GM23338 (cell line): Measurements from ENCODE around the gene CAMSAP3. TPM values are rescaled to one million over a fixed set of nuclear protein-coding genes. Genes with fewer than 3 reads are reported as not detected.

Source experiments
- CREB1 ChIP-seq: fragments of 250-450 bp; sonication (Bioruptor Pico); IDR thresholded peaks from 2 replicates; pipeline ENCODE4 v1.5.0; 2020; ENCODE audit warnings: low read depth, mild to moderate bottlenecking, moderate library complexity
- EZH2phosphoT487 ChIP-seq: fragments of 200-600 bp; sonication (generic); IDR thresholded peaks from one replicate; pipeline ENCODE4 v1.8.1; 2018; ENCODE audit warnings: antibody characterized with exemption; ENCODE audit not compliant: unreplicated experiment
- JUNB ChIP-seq: IDR thresholded peaks from one replicate; pipeline ENCODE4 v1.6.1; 2016; ENCODE audit warnings: antibody characterized with exemption; ENCODE audit not compliant: unreplicated experiment
- NANOG ChIP-seq: IDR thresholded peaks from 2 replicates; pipeline ENCODE4 v1.6.1; 2016; ENCODE audit warnings: antibody characterized with exemption, borderline replicate concordance
- STAT1 ChIP-seq: IDR thresholded peaks from one replicate; pipeline ENCODE4 v1.6.1; 2016; ENCODE audit warnings: antibody characterized with exemption; ENCODE audit not compliant: unreplicated experiment
- ZNF114 ChIP-seq: fragments of 250-450 bp; sonication (Bioruptor Pico); IDR thresholded peaks from 2 replicates; pipeline ENCODE4 v1.5.0; 2020; ENCODE audit warnings: mild to moderate bottlenecking, moderate library complexity
- ZNF331 ChIP-seq: fragments of 250-450 bp; sonication (Bioruptor Pico); IDR thresholded peaks from 2 replicates; pipeline ENCODE4 v1.5.0; 2020; ENCODE audit warnings: low read depth, mild to moderate bottlenecking, moderate library complexity
- polyA plus RNA-seq: library from polyadenylated mRNA; unstranded; fragments of >200 nt; fragmentation: Nextera tagmentation; extraction: Ambion mirVana; gene quantifications from 2 replicates; pipeline ENCODE4 v1.2.1, GENCODE V29; 2016
- total RNA-seq: library from RNA; depleted of rRNA; stranded (reverse); fragments of >200 nt; shearing (Covaris generic); gene quantifications from 2 replicates; pipeline ENCODE4 v1.2.3, GENCODE V29; 2014
- TF ChIP-seq, protein P1 (sequence below): fragments of 250-450 bp; sonication (Bioruptor Pico); IDR thresholded peaks from 2 replicates; pipeline ENCODE4 v1.5.0; 2020; ENCODE audit warnings: mild to moderate bottlenecking, moderate library complexity
- TF ChIP-seq, protein P2 (sequence below): IDR thresholded peaks from one replicate; pipeline ENCODE4 v1.6.1; 2018; ENCODE audit warnings: antibody characterized with exemption; ENCODE audit not compliant: unreplicated experiment

CAMSAP3 gene
- total and polyA plus RNA-seq, 2 experiments from 2014 or later, result 6.4 to 32.2 TPM

DNA sequence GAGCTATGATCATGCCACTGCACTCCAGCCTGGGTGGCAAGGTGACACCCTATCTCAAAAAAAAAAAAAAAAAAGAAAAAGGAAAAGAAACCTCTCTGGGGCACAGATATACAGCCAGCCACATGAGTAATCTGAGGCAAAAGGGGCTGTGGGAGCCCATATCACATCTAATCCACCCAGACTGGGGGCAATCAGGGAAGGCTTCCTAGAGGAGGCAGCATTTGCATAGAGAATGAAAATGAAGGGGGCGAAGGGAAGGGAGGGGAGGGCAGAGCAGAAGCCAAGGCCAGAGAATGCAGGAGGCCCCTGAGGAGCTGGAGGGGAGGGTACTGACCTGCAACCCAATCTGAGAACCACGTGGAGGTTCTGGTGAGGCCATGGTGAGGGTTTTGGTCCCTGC, 54.5 kb downstream of the CAMSAP3 start (continued):
- TF ChIP-seq, protein P1, sequence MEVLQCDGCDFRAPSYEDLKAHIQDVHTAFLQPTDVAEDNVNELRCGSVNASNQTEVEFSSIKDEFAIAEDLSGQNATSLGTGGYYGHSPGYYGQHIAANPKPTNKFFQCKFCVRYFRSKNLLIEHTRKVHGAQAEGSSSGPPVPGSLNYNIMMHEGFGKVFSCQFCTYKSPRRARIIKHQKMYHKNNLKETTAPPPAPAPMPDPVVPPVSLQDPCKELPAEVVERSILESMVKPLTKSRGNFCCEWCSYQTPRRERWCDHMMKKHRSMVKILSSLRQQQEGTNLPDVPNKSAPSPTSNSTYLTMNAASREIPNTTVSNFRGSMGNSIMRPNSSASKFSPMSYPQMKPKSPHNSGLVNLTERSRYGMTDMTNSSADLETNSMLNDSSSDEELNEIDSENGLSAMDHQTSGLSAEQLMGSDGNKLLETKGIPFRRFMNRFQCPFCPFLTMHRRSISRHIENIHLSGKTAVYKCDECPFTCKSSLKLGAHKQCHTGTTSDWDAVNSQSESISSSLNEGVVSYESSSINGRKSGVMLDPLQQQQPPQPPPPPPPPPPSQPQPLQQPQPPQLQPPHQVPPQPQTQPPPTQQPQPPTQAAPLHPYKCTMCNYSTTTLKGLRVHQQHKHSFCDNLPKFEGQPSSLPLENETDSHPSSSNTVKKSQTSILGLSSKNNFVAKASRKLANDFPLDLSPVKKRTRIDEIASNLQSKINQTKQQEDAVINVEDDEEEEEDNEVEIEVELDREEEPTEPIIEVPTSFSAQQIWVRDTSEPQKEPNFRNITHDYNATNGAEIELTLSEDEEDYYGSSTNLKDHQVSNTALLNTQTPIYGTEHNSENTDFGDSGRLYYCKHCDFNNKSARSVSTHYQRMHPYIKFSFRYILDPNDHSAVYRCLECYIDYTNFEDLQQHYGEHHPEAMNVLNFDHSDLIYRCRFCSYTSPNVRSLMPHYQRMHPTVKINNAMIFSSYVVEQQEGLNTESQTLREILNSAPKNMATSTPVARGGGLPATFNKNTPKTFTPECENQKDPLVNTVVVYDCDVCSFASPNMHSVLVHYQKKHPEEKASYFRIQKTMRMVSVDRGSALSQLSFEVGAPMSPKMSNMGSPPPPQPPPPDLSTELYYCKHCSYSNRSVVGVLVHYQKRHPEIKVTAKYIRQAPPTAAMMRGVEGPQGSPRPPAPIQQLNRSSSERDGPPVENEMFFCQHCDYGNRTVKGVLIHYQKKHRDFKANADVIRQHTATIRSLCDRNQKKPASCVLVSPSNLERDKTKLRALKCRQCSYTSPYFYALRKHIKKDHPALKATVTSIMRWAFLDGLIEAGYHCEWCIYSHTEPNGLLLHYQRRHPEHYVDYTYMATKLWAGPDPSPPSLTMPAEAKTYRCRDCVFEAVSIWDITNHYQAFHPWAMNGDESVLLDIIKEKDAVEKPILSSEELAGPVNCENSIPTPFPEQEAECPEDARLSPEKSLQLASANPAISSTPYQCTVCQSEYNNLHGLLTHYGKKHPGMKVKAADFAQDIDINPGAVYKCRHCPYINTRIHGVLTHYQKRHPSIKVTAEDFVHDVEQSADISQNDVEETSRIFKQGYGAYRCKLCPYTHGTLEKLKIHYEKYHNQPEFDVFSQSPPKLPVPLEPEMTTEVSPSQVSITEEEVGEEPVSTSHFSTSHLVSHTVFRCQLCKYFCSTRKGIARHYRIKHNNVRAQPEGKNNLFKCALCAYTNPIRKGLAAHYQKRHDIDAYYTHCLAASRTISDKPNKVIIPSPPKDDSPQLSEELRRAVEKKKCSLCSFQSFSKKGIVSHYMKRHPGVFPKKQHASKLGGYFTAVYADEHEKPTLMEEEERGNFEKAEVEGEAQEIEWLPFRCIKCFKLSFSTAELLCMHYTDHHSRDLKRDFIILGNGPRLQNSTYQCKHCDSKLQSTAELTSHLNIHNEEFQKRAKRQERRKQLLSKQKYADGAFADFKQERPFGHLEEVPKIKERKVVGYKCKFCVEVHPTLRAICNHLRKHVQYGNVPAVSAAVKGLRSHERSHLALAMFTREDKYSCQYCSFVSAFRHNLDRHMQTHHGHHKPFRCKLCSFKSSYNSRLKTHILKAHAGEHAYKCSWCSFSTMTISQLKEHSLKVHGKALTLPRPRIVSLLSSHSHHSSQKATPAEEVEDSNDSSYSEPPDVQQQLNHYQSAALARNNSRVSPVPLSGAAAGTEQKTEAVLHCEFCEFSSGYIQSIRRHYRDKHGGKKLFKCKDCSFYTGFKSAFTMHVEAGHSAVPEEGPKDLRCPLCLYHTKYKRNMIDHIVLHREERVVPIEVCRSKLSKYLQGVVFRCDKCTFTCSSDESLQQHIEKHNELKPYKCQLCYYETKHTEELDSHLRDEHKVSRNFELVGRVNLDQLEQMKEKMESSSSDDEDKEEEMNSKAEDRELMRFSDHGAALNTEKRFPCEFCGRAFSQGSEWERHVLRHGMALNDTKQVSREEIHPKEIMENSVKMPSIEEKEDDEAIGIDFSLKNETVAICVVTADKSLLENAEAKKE, result no peak
- TF ChIP-seq, protein P2, sequence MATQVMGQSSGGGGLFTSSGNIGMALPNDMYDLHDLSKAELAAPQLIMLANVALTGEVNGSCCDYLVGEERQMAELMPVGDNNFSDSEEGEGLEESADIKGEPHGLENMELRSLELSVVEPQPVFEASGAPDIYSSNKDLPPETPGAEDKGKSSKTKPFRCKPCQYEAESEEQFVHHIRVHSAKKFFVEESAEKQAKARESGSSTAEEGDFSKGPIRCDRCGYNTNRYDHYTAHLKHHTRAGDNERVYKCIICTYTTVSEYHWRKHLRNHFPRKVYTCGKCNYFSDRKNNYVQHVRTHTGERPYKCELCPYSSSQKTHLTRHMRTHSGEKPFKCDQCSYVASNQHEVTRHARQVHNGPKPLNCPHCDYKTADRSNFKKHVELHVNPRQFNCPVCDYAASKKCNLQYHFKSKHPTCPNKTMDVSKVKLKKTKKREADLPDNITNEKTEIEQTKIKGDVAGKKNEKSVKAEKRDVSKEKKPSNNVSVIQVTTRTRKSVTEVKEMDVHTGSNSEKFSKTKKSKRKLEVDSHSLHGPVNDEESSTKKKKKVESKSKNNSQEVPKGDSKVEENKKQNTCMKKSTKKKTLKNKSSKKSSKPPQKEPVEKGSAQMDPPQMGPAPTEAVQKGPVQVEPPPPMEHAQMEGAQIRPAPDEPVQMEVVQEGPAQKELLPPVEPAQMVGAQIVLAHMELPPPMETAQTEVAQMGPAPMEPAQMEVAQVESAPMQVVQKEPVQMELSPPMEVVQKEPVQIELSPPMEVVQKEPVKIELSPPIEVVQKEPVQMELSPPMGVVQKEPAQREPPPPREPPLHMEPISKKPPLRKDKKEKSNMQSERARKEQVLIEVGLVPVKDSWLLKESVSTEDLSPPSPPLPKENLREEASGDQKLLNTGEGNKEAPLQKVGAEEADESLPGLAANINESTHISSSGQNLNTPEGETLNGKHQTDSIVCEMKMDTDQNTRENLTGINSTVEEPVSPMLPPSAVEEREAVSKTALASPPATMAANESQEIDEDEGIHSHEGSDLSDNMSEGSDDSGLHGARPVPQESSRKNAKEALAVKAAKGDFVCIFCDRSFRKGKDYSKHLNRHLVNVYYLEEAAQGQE, result no peak
- TF ChIP-seq CREB1 (CRISPR knock-in tag) (no peak), NANOG (no peak), EZH2phosphoT487 (no peak), STAT1 (no peak), ZNF331 (CRISPR knock-in tag) (no peak), ZNF114 (CRISPR knock-in tag) (no peak), JUNB (no peak)
